SK-N-SH (cell line): Measurements from ENCODE around the gene ADRB2. TPM values are rescaled to one million over a fixed set of nuclear protein-coding genes. Genes with fewer than 3 reads are reported as not detected.

Experiments
- CTCF ChIA-PET: fragments of 300-600, 350-600 bp; formaldehyde crosslinking; extraction: SDS; loops from one replicate; lab custom pipeline; 2021; lab: Yijun Ruan, JAX
- POLR2A ChIA-PET: fragments of 350-600 bp; sonication (Branson Sonifier 250); formaldehyde crosslinking; extraction: SDS; loops from one replicate; lab custom pipeline; 2020; ENCODE audit warnings: antibody characterized with exemption, inconsistent platforms; lab: Yijun Ruan, JAX
- DNase-seq: peaks from one replicate; pipeline ENCODE4 v3.0.0; 2012
- H2AFZ ChIP-seq: fragments of 200-600 bp; sonication (generic); 2 replicates; pipeline ENCODE4 v1.8.1; 2016; ENCODE audit warnings: antibody characterized with exemption, mild to moderate bottlenecking, low read depth
- H3F3A ChIP-seq: fragments of 200-600 bp; sonication (generic); replicated peaks from 2 replicates; pipeline ENCODE3; 2016; ENCODE audit warnings: antibody characterized with exemption, mild to moderate bottlenecking; ENCODE audit not compliant: insufficient read depth
- H3K27ac ChIP-seq, 2 experiments: fragments of 200-500 bp in 1 of 2; fragments of 200-600 bp in 1 of 2; sonication (Bioruptor generic) in 1 of 2; sonication (generic), shearing (Covaris generic) in 1 of 2; 2 replicates each; pipeline versions ENCODE4 v1.5.1 to v1.6.1; 2014 to 2016; ENCODE audit warnings: low read depth in 2 of 2, inconsistent platforms in 1 of 2, low read length in 1 of 2, mild to moderate bottlenecking in 1 of 2, mixed read lengths in 1 of 2
- H3K27me3 ChIP-seq: fragments of 200-600 bp; sonication (generic), shearing (Covaris generic); 2 replicates; pipeline ENCODE4 v1.6.1; 2016; ENCODE audit warnings: mixed run types; ENCODE audit not compliant: insufficient read depth
- H3K36me3 ChIP-seq, 2 experiments: fragments of 200-500 bp in 1 of 2; fragments of 200-600 bp in 1 of 2; sonication (Bioruptor generic) in 1 of 2; sonication (generic) in 1 of 2; replicated peaks in 1 of 2; 2 replicates each; pipeline versions ENCODE3 to v1.5.1; 2014 to 2016; ENCODE audit warnings: low read length in 1 of 2, mild to moderate bottlenecking in 1 of 2; ENCODE audit not compliant: insufficient read depth in 2 of 2, control insufficient read depth in 1 of 2
- H3K4me1 ChIP-seq, 2 experiments: fragments of 200-500 bp in 1 of 2; fragments of 200-600 bp in 1 of 2; sonication (Bioruptor generic) in 1 of 2; sonication (generic), shearing (Covaris generic) in 1 of 2; 2 replicates each; pipeline versions ENCODE4 v1.5.1 to v1.6.1; 2014 to 2016; ENCODE audit warnings: low read depth in 1 of 2, low read length in 1 of 2, mixed run types in 1 of 2; ENCODE audit not compliant: insufficient read depth in 2 of 2, control insufficient read depth in 1 of 2
- H3K4me2 ChIP-seq: fragments of 200-600 bp; sonication (generic), shearing (Covaris generic); 2 replicates; pipeline ENCODE4 v1.6.1; 2017; ENCODE audit warnings: mixed run types
- H3K4me3 ChIP-seq, 2 experiments: fragments of 200-500 bp in 1 of 2; fragments of 200-600 bp in 1 of 2; sonication (Bioruptor generic) in 1 of 2; sonication (generic), shearing (Covaris generic) in 1 of 2; 2 replicates each; pipeline versions ENCODE4 v1.5.1 to v1.8.1; 2014 to 2016; ENCODE audit warnings: low read depth in 2 of 2, inconsistent platforms in 1 of 2, low read length in 1 of 2, mild to moderate bottlenecking in 1 of 2, mixed read lengths in 1 of 2, moderate library complexity in 1 of 2
- H3K79me2 ChIP-seq: fragments of 200-600 bp; sonication (generic); 2 replicates; pipeline ENCODE4 v1.8.1; 2017; ENCODE audit warnings: mild to moderate bottlenecking; ENCODE audit not compliant: insufficient read depth
- H3K9ac ChIP-seq: fragments of 200-600 bp; sonication (generic); 2 replicates; pipeline ENCODE4 v1.6.1; 2017; ENCODE audit warnings: mixed run types
- H3K9me2 ChIP-seq: fragments of 200-600 bp; sonication (generic); 2 replicates; pipeline ENCODE4 v1.6.1; 2017; ENCODE audit warnings: mixed run types
- H3K9me3 ChIP-seq: fragments of 200-600 bp; sonication (generic); 2 replicates; pipeline ENCODE4 v1.6.1; 2017; ENCODE audit warnings: mixed run types, mild to moderate bottlenecking, moderate library complexity
- H4K20me1 ChIP-seq: fragments of 200-600 bp; sonication (generic); 2 replicates; pipeline ENCODE4 v1.6.1; 2017; ENCODE audit warnings: mild to moderate bottlenecking, mixed run types; ENCODE audit not compliant: insufficient read depth
- EP300 ChIP-seq, 2 experiments: IDR thresholded peaks; 2 replicates each; pipeline versions ENCODE4 v1.4.0 to v1.6.1; 2012; ENCODE audit warnings: borderline replicate concordance in 1 of 2, low read depth in 1 of 2, low read length in 1 of 2
- FOXJ3 ChIP-seq: sonication (generic); formaldehyde crosslinking; IDR thresholded peaks from 2 replicates; pipeline ENCODE4 v1.5.1; 2020; ENCODE audit warnings: mild to moderate bottlenecking, missing genetic modification reagents
- FOXM1 ChIP-seq: IDR thresholded peaks from 2 replicates; pipeline ENCODE4 v1.4.0; 2012; ENCODE audit warnings: low read depth, mild to moderate bottlenecking
- GATA2 ChIP-seq: sonication (generic); formaldehyde crosslinking; IDR thresholded peaks from 2 replicates; pipeline ENCODE4 v1.5.0; 2020; ENCODE audit warnings: mild to moderate bottlenecking, missing genetic modification reagents
- IRF3 ChIP-seq: fragments of 150-350 bp; IDR thresholded peaks from 2 replicates; pipeline ENCODE4 v1.6.1; 2016; ENCODE audit warnings: mild to moderate bottlenecking, low read depth, low read length
- MAX ChIP-seq: IDR thresholded peaks from 2 replicates; pipeline ENCODE4 v1.4.0; 2012; ENCODE audit warnings: low read depth
- MEF2A ChIP-seq: IDR thresholded peaks from 2 replicates; pipeline ENCODE4 v1.4.0; 2012; ENCODE audit warnings: low read depth, borderline replicate concordance
- MXI1 ChIP-seq: IDR thresholded peaks from 2 replicates; pipeline ENCODE4 v1.6.1; 2012; ENCODE audit warnings: mild to moderate bottlenecking, low read depth, low read length, improper control_type of control experiment
- NFIC ChIP-seq: IDR thresholded peaks from 2 replicates; pipeline ENCODE4 v1.4.0; 2012; ENCODE audit warnings: borderline replicate concordance
- PBX3 ChIP-seq: IDR thresholded peaks from 2 replicates; pipeline ENCODE4; 2012
- POLR2AphosphoS5 ChIP-seq: IDR thresholded peaks from 2 replicates; pipeline ENCODE4 v1.6.1; 2012; ENCODE audit warnings: low read depth, low read length
- RAD21 ChIP-seq: IDR thresholded peaks from 2 replicates; pipeline ENCODE4 v1.6.1; 2012; ENCODE audit warnings: mild to moderate bottlenecking, low read length
- RCOR1 ChIP-seq: fragments of 150-350 bp; IDR thresholded peaks from 2 replicates; pipeline ENCODE4 v1.6.1; 2017; ENCODE audit warnings: antibody characterized with exemption, low read length
- RXRA ChIP-seq: IDR thresholded peaks from 2 replicates; pipeline ENCODE4 v1.4.0; 2012; ENCODE audit warnings: low read depth, mild to moderate bottlenecking, borderline replicate concordance
- TAF1 ChIP-seq: IDR thresholded peaks from 2 replicates; pipeline ENCODE4 v1.6.1; 2012; ENCODE audit warnings: low read depth, mild to moderate bottlenecking, low read length, moderate library complexity, borderline replicate concordance
- TEAD4 ChIP-seq: IDR thresholded peaks from 2 replicates; pipeline ENCODE4 v1.4.0; 2012; ENCODE audit warnings: mild to moderate bottlenecking, borderline replicate concordance; ENCODE audit not compliant: insufficient read depth
- USF1 ChIP-seq: IDR thresholded peaks from 2 replicates; pipeline ENCODE4 v1.4.0; 2012; ENCODE audit warnings: low read depth, borderline replicate concordance
- USF2 ChIP-seq: fragments of 150-350 bp; IDR thresholded peaks from 2 replicates; pipeline ENCODE4 v1.6.1; 2017; ENCODE audit warnings: antibody characterized with exemption, low read length, low read depth, borderline replicate concordance
- YY1 ChIP-seq: IDR thresholded peaks from 2 replicates; pipeline ENCODE4 v1.4.0; 2012; ENCODE audit warnings: low read depth, mild to moderate bottlenecking
- ZBTB33 ChIP-seq: IDR thresholded peaks from 2 replicates; pipeline ENCODE4 v1.4.0; 2012; ENCODE audit warnings: low read depth, borderline replicate concordance
- WGBS: methylation state at CpG from one replicate; pipeline ENCODE4 v1.1.6; 2017; ENCODE audit warnings: low lambda C conversion rate; 5-methylcytosine and 5-hydroxymethylcytosine counted together
- polyA plus RNA-seq, 3 experiments: library from polyadenylated mRNA; depleted of rRNA; stranded (reverse); fragments of >200 nt; gene quantifications; 2 replicates each; pipeline ENCODE4 v1.2.3, GENCODE V29; 2012

ADRB2 gene
- polyA plus RNA-seq, 1 of the 3 experiments (the other 2 are of a cell fraction): 1.0 TPM

- ChIA-PET CTCF (interaction anchor here (1.0 to 1.5 kb wide), 3 partner anchors 26 to 254 kb away, joined by 3 read pairs; no protein-coding TSS in a partner anchor), POLR2A (interaction anchor here (0.6 kb wide), 1 partner anchor 10 kb away, joined by 5 read pairs; no protein-coding TSS in a partner anchor)
- WGBS: 47% methylated on average over 2 of the region's 2 CpGs
- Histone ChIP-seq H3K4me1 (no peaks in the 10 kb centered on the region), H3K4me2 (no peak overlapping the region), H4K20me1 (no peaks in the 10 kb centered on the region), H3K36me3 (no peaks in the 10 kb centered on the region), H3K9me2 (no peaks in the 10 kb centered on the region), H3F3A (no peaks in the 10 kb centered on the region)
- TF ChIP-seq EP300 (IDR thresholded peaks at IDR 0.05; ENCODE audit: borderline replicate concordance in 1 of 2, low read depth in 1 of 2, low read length in 1 of 2) (no peak), IRF3 (no peak), GATA2 (CRISPR knock-in tag) (no peak), TAF1 (no peak), USF2 (no peak), YY1 (no peak), FOXM1 (no peak), USF1 (no peak), MAX (no peak), NFIC (no peak), MXI1 (no peak), ZBTB33 (no peak), RXRA (no peak), POLR2AphosphoS5 (no peak), TEAD4 (no peak), FOXJ3 (CRISPR knock-in tag) (no peak), RAD21 (no peak), RCOR1 (no peak), PBX3 (no peak), MEF2A (no peak)
- TF ChIP-seq, all 33 proteins: peak for 0
- no peak overlapping the region for H3K9ac ChIP-seq
- no peaks in the 10 kb centered on the region for H3K27me3 ChIP-seq
- H2AFZ ChIP-seq: no peak overlapping the region
- no peak overlapping the region for H3K4me3 ChIP-seq
- H3K9me3 ChIP-seq: no peaks in the 10 kb centered on the region
- no peak overlapping the region for H3K27ac ChIP-seq
- no peak for DNase-seq
- no peaks in the 10 kb centered on the region for H3K79me2 ChIP-seq
Measured at GRCh38 chr5:148861088-148861487, 34.7 kb downstream of the ADRB2 start.
